Left ventricle myocardium inferior (tissue), 1 donor: ENCODE measurements around the gene DNAL1. TPM values are rescaled to one million over a fixed set of nuclear protein-coding genes. Genes with fewer than 3 reads are reported as not detected.
A peak's percentile ranks its signal among the peaks of the same experiment; 100 is the strongest.

Source experiments
- DNase-seq: peaks from one replicate; pipeline ENCODE4 v3.0.0-alpha.2; 2020
- H3K27ac ChIP-seq: fragments of 200-600 bp; replicated peaks from 2 replicates; pipeline ENCODE4 v1.8.0; 2021
- H3K27me3 ChIP-seq: fragments of 200-600 bp; 2 replicates; pipeline ENCODE4 v1.8.0; 2021; ENCODE audit warnings: low read depth
- H3K36me3 ChIP-seq: fragments of 200-600 bp; 2 replicates; pipeline ENCODE4 v1.8.0; 2021
- H3K4me1 ChIP-seq: fragments of 200-600 bp; 2 replicates; pipeline ENCODE4 v1.8.0; 2021
- H3K4me3 ChIP-seq: fragments of 200-600 bp; 2 replicates; pipeline ENCODE4 v1.8.0; 2021; ENCODE audit warnings: mild to moderate bottlenecking, moderate library complexity
- H3K9me3 ChIP-seq: fragments of 200-600 bp; replicated peaks from 2 replicates; pipeline ENCODE4 v1.8.0; 2021
- intact Hi-C: fragments of 100-400 bp; cut with micrococcal nuclease; formaldehyde crosslinking; loops from one replicate; pipeline ENCODE4 v1.11.0; 2022
- total RNA-seq: library from RNA; stranded (reverse); fragmentation: NEBNext Ultra II Directional; extraction: Animal tissue kit (Norgen Biotek cat#: 25700); gene quantifications from one replicate; pipeline ENCODE4 v1.2.1, GENCODE V29; 2021
- TF ChIP-seq, protein P1 (sequence below): fragments of 200-600 bp; IDR thresholded peaks from 2 replicates; pipeline ENCODE4 v1.8.0; 2021; ENCODE audit warnings: antibody characterized with exemption, mild to moderate bottlenecking, borderline replicate concordance
- donor health status: DM: no; HTN: yes; CAD: no; lungs with severe emphysema.

The DNAL1 gene
- total RNA-seq, 1 donor from 2014 or later: 15.2 TPM

DNA sequence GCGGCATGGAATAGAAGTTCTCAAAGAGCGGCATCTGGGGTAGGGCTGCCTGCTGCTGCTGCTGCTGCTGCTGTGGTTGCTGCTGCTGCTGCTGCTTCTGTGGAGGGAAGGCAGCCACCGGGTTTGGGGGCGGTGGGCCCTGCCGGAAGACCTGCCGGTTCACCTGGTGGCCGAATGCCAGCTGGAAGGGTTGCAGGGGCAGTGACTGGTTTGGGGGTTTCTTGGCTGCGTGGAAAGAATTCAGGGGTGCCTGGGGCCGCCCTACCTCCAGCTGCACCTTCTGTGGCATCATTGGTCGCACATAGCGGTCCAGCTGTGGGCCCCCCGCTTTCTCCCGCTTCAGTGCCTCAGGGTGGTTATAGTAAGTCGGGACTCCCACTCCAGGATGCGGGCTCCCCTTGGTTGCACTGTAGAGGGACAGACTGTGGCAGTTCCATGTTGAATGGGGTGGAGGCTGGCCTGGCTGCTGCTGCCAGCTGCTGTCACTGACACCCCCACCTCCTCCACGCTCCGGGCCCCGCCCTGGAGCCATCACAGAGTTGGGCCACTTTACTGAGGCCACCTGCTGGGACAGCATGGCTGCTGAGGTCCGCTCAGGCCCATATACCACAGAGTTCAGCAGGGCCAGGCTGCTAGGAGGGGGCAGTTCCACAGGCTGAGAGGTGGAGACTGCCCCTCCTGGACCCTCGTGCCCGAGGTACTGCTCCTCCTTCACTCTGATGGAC lies 94.5 kb downstream of the DNAL1 start:
- peak overlapping the region; percentile 4 for H3K4me3 ChIP-seq
- DNase-seq: no peak
- H3K4me1 ChIP-seq: peaks cover 64% of the 10 kb centered on the region
- H3K9me3 ChIP-seq: no peaks in the 10 kb centered on the region
- TF ChIP-seq, protein P1, sequence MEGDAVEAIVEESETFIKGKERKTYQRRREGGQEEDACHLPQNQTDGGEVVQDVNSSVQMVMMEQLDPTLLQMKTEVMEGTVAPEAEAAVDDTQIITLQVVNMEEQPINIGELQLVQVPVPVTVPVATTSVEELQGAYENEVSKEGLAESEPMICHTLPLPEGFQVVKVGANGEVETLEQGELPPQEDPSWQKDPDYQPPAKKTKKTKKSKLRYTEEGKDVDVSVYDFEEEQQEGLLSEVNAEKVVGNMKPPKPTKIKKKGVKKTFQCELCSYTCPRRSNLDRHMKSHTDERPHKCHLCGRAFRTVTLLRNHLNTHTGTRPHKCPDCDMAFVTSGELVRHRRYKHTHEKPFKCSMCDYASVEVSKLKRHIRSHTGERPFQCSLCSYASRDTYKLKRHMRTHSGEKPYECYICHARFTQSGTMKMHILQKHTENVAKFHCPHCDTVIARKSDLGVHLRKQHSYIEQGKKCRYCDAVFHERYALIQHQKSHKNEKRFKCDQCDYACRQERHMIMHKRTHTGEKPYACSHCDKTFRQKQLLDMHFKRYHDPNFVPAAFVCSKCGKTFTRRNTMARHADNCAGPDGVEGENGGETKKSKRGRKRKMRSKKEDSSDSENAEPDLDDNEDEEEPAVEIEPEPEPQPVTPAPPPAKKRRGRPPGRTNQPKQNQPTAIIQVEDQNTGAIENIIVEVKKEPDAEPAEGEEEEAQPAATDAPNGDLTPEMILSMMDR: no peak
- peaks cover 52% of the 10 kb centered on the region for H3K36me3 ChIP-seq
- peak overlapping the region; percentile 100 for H3K27ac ChIP-seq
- intact Hi-C loops: no loop called here
- no peaks in the 10 kb centered on the region for H3K27me3 ChIP-seq

DNA sequence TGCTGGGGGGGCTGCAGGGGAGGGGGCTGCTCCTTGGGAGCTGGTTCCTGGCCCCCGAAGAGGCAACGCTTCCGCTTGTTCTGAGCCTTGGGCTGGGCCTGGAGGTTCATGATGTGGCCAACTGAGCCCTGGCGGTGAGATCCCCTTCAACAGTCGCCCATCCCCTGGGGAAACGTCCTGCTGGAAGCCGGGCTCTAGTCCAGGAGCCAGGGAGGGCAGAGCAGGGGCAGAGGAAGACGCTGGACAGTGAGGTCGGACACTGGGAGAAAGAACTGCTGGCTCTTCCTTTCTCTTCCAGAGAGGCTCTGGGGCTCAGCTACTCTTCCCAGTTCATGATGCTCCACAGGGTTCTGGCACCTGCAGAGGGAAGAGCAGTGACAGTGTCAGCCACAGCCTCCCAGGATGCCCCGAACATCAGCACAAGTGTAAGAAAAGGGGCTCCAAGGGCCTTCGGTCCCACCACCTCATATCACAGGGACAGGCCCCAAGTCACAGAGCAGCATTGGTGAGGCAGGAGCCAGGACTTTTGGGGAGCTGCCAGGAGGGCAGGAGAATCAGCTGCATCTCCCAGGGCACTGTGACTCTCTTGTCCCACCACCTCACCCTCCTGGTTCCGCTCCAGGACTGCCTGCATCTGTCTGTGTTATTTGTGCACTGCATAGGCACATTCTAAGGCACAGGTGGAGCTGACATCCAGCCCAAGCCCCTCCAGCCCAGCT lies 95.3 kb downstream of the DNAL1 start:
- intact Hi-C loops: no loop called here
- Histone ChIP-seq H3K9me3 (no peaks in the 10 kb centered on the region), H3K27ac (peak overlapping the region; percentile 100), H3K36me3 (peaks cover 46% of the 10 kb centered on the region), H3K4me3 (peak overlapping the region; percentile 51), H3K4me1 (peaks cover 72% of the 10 kb centered on the region), H3K27me3 (no peaks in the 10 kb centered on the region)
- TF ChIP-seq, protein P1: no peak
- no peak for DNase-seq

DNA sequence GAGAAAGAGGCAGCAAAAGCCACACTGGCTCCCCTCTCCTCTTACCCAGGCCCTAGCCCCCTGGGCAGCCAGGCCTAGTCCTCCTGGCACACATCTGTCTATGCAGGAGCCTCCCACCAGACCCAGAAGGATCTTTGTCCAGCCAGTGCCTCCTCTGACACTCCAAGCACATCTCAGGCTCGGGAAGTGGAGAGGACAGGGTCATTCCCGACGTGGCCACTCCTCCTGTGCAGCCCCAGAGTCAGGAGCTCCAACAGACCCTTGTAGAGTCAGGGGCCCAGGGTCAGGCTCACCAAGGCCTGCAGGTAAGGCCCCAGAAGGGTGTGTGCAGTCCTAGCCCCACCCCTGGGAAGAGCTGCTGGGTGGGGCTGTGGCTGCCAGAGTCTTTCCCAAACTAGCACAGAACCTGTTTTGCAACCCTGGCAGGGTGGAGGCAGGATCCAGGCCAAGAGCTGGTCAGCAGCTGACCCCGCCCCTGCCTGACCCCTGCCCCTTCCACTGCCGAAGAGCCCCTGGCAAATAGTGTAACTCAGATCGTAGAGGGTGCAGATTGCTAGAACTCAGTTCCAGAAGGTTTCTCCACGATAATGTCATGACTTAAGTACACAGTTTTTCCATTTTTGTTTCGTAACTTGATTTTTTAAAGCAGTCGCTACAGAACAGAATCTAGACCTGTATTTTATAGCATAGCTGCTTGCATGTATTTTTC lies 96.0 kb downstream of the DNAL1 start:
- Histone ChIP-seq H3K4me1 (peaks cover 79% of the 10 kb centered on the region), H3K27me3 (no peaks in the 10 kb centered on the region), H3K27ac (peak overlapping the region; percentile 100), H3K9me3 (no peaks in the 10 kb centered on the region), H3K4me3 (peak overlapping the region; percentile 51), H3K36me3 (peaks cover 39% of the 10 kb centered on the region)
- peak; percentile 78 for DNase-seq
- TF ChIP-seq, protein P1: no peak
- intact Hi-C loops: no loop called here

DNA sequence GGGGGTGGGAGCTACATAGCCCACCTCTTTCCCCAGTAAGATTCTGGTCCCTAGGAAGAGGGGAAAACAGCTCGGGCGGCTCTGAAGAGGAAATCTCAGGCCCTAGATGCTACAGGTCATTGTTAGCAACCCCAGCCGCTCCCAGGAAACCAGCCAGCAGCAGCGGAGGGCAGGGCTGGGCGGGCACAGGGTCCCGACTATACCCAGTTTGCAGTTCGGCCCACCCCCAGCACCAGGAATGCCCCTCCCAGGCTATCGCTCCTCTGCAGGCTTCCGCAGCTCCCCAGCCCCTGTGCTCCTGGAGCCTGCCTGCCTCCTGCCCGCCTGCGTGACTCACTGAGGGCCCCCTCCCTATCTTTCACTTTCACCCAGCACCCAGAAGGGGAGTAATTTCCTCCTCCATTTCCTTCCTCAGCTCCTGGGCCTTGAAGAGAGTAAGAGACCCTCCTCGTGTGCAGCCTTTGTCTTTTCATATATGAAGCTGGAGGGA lies 96.6 kb downstream of the DNAL1 start:
- TF ChIP-seq, protein P1: no peak
- intact Hi-C loops: no loop called here
- peak; percentile 79 for DNase-seq
- peak overlapping the region; percentile 51 for H3K4me3 ChIP-seq
- peaks cover 32% of the 10 kb centered on the region for H3K36me3 ChIP-seq
- no peaks in the 10 kb centered on the region for H3K9me3 ChIP-seq
- no peaks in the 10 kb centered on the region for H3K27me3 ChIP-seq
- H3K4me1 ChIP-seq: peaks cover 85% of the 10 kb centered on the region
- H3K27ac ChIP-seq: peak overlapping the region; percentile 100

DNA sequence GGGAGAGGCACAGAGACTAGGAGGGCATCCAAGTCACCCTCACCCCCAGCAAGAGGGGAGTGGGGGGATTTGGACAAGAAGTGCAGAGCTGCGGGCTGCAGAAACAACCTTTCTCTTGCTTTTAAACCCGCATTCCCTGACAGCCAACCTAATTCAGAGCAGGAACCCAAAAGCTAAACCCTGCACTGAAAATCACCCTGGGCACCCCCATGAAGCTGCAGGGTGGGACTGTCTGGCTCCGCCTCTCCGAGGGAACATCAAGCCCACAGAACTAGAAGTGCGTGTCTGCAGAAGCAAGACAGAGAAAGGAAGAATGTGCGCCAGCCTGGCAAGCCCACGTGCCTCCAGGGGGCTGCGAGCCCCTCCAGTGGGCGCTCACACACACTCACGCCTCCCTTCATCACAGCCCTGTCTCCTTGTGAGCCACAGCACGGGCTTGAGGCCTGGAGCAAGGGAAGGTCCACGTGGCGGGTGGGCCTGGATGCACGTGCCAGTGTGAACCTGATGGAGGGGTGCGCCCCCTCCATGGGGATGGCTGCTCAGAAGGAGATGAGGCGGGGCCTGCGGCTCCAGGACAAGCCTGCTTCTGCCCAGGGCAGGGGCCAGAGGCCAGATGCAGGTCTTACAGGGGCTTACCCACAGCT lies 97.2 kb downstream of the DNAL1 start:
- no peaks in the 10 kb centered on the region for H3K27me3 ChIP-seq
- intact Hi-C loops: no loop called here
- no peak for DNase-seq

More for the DNA sequence above, 97.2 kb downstream of the DNAL1 start:
- no peaks in the 10 kb centered on the region for H3K9me3 ChIP-seq
- H3K27ac ChIP-seq: peak overlapping the region; percentile 100
- TF ChIP-seq, protein P1: no peak
- H3K36me3 ChIP-seq: peaks cover 26% of the 10 kb centered on the region
- H3K4me1 ChIP-seq: peaks cover 91% of the 10 kb centered on the region
- H3K4me3 ChIP-seq: peak overlapping the region; percentile 51
